Measurements from ENCODE around the gene GALNT9. TPM values are rescaled to one million over a fixed set of nuclear protein-coding genes. Genes with fewer than 3 reads are reported as not detected.
A peak's percentile ranks its signal among the peaks of the same experiment; 100 is the strongest.

Gene GALNT9
- polyA plus RNA-seq, 3 donors = not detected

DNA sequence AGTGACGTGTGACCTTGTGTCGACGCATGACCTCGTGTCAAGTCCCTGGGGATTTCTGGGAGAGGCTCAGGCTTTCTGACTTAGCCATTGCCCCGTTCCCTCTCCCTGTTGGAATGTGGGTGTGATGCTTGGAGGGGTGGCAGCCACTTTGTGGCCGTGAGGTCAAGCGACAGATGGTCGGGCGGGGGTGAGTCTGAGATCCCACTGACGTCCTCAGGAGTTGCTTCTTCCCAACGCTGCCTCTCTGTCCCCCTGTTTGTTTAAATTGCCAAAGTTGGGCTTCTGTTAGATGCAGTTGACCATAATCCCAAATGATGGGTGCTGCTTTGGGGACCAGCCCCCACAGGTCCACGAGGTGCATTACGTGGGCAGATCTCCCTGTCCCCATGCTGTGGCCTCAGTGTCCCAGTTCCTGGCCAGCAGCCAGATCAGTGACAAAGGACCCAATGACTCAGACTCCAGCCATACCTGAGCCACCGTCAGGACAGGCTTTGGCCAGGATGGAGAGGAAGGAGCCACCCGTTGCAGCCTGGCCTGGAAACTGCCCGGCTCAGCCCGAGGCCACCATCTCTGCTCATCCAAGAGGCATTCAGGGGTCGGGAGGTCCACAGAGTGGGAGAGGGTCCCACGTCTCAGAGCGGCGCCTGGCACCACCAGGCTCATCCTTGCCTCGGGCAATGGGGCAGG is 34.4 kb upstream of the GALNT9 start:
- H3K4me3 Mint-ChIP-seq = no peak overlapping the region
- Histone ChIP-seq H3K4me3 (replicated peaks in 1 of 3; ENCODE audit: low read depth in 2 of 3, low read length in 3 of 3) (no peak overlapping the region), H2AFZ (ENCODE audit: insufficient read depth, low read depth, low read length, poor library complexity, severe bottlenecking) (no peak overlapping the region), H3K27ac (ENCODE audit: low read depth in 1 of 2, low read length in 2 of 2) (no peak overlapping the region), H4K20me1 (ENCODE audit: insufficient read depth, low read length) (no peaks in the 10 kb centered on the region), H3K4me2 (replicated peaks; ENCODE audit: extremely low read depth, low read length, poor library complexity, severe bottlenecking) (no peak overlapping the region), H3K4me1 (ENCODE audit: control insufficient read depth in 1 of 2, insufficient read depth in 2 of 2, low read length in 2 of 2) (no peaks in the 10 kb centered on the region), H3K9ac (ENCODE audit: insufficient read depth, low read length, poor library complexity, severe bottlenecking) (no peak overlapping the region), H3K27me3 (ENCODE audit: control insufficient read depth in 2 of 2, insufficient read depth in 2 of 2, low read length in 2 of 2) (no peaks in the 10 kb centered on the region), H3K36me3 (replicated peaks in 1 of 2; ENCODE audit: control insufficient read depth in 1 of 2, insufficient read depth in 2 of 2, low read length in 2 of 2) (no peaks in the 10 kb centered on the region), H3K79me2 (ENCODE audit: insufficient read depth, low read length) (no peaks in the 10 kb centered on the region), H3K9me3 (replicated peaks in 1 of 2; ENCODE audit: control insufficient read depth in 1 of 2, insufficient read depth in 1 of 2, low read length in 2 of 2) (peaks cover 6 to 17% of the 10 kb centered on the region in 2 donors)
- peak overlapping the region in 1 of 7 donors; percentile 48 for H3K27ac Mint-ChIP-seq
- no peaks in the 10 kb centered on the region for H3K4me1 Mint-ChIP-seq
- no peak for TF ChIP-seq CTCF (IDR thresholded peaks at IDR 0.05)
- intact Hi-C loops (cut with micrococcal nuclease) = no loop called here
- no peaks in the 10 kb centered on the region for H3K36me3 Mint-ChIP-seq
- no peak for DNase-seq
- WGBS (ENCODE audit: insufficient coverage) = 89% methylated on average over 19 of the region's 22 CpGs
- peaks cover 0 to 7% (median 5%) of the 10 kb centered on the region in 3 donors for H3K27me3 Mint-ChIP-seq (ENCODE audit: low read depth in 3 of 3)
- peaks cover 5 to 28% (median 10%) of the 10 kb centered on the region in 7 donors for H3K9me3 Mint-ChIP-seq

DNA sequence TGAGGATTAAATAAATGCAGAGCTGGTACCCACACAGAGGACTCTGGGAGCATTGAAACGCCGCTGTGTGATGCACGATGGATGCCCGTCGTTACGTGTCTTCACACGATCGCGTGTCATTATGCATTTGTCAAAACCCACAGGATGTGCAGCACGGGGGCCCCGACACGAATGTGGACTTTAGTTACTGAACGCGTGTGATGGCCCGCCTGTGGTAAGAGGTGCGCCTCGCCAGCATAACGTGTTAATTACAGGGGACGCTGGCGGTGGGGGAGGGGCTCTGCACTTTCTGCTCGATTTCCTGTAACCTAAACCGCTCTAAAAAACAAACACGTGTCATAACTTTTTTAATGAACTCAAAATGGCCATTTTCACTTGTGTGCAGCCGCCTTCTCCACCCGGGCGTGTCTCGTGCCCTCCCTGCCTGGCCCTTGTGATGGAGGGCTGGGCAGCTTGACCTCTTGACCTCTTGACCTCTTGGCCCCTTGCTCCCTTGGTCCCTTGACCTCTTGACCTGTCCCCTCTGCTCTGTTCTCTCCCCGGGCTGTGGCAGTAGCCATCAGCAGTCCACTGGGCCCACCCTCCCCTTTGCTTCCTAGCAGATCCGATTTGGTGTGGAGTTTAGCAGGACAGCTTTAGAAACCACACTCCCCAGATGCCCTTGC is 33.7 kb upstream of the GALNT9 start:
- Histone ChIP-seq H3K4me1 (ENCODE audit: control insufficient read depth in 1 of 2, insufficient read depth in 2 of 2, low read length in 2 of 2) (no peaks in the 10 kb centered on the region), H3K27ac (ENCODE audit: low read depth in 1 of 2, low read length in 2 of 2) (no peak overlapping the region), H3K9ac (ENCODE audit: insufficient read depth, low read length, poor library complexity, severe bottlenecking) (no peak overlapping the region), H2AFZ (ENCODE audit: insufficient read depth, low read depth, low read length, poor library complexity, severe bottlenecking) (no peak overlapping the region), H3K4me3 (replicated peaks in 1 of 3; ENCODE audit: low read depth in 2 of 3, low read length in 3 of 3) (no peak overlapping the region), H4K20me1 (ENCODE audit: insufficient read depth, low read length) (no peaks in the 10 kb centered on the region), H3K4me2 (replicated peaks; ENCODE audit: extremely low read depth, low read length, poor library complexity, severe bottlenecking) (no peak overlapping the region), H3K9me3 (replicated peaks in 1 of 2; ENCODE audit: control insufficient read depth in 1 of 2, insufficient read depth in 1 of 2, low read length in 2 of 2) (peaks cover 11 to 24% of the 10 kb centered on the region in 2 donors), H3K36me3 (replicated peaks in 1 of 2; ENCODE audit: control insufficient read depth in 1 of 2, insufficient read depth in 2 of 2, low read length in 2 of 2) (no peaks in the 10 kb centered on the region), H3K27me3 (ENCODE audit: control insufficient read depth in 2 of 2, insufficient read depth in 2 of 2, low read length in 2 of 2) (no peaks in the 10 kb centered on the region), H3K79me2 (ENCODE audit: insufficient read depth, low read length) (no peaks in the 10 kb centered on the region)
- H3K27ac Mint-ChIP-seq = peak overlapping the region in 1 of 7 donors; percentile 48
- no peak for DNase-seq
- H3K36me3 Mint-ChIP-seq = no peaks in the 10 kb centered on the region
- peaks cover 0 to 7% (median 1%) of the 10 kb centered on the region in 3 donors for H3K27me3 Mint-ChIP-seq (ENCODE audit: low read depth in 3 of 3)
- no peak overlapping the region for H3K4me3 Mint-ChIP-seq
- peaks cover 5 to 28% (median 13%) of the 10 kb centered on the region in 7 donors for H3K9me3 Mint-ChIP-seq
- no peaks in the 10 kb centered on the region for H3K4me1 Mint-ChIP-seq
- no peak for TF ChIP-seq CTCF (IDR thresholded peaks at IDR 0.05)
- 89% methylated on average over 28 of the region's 29 CpGs for WGBS (ENCODE audit: insufficient coverage)
- intact Hi-C loops (cut with micrococcal nuclease) = no loop called here
